Heart left ventricle (tissue), 13 donors: ENCODE data around the gene CSNK1A1.

Experiments used
- CTCF ChIP-seq, 12 donors: fragments of 200-600 bp; sonication (generic) in 4 of 12; IDR thresholded peaks; one replicate each; pipeline versions ENCODE4 v1.5.0 to v1.8.0; 2018 to 2022; ENCODE audit warnings: antibody characterized with exemption in 12 of 12, mild to moderate bottlenecking in 5 of 12
- POLR2A ChIP-seq, 2 donors: fragments of 450-650 bp; IDR thresholded peaks; one replicate each; pipeline ENCODE4 v1.6.1; 2017; ENCODE audit warnings: antibody characterized with exemption in 2 of 2, mild to moderate bottlenecking in 2 of 2, moderate library complexity in 2 of 2
- donor health status: ischemic (EF 13 %, LVEDD 7.1; RV severe dilation, severe dysfunction).
- donor health status: DM: no; HTN: yes; CAD: no.
- donor health status: DM: no; HTN: no; CAD: no.
- donor health status: ischemic (EF 25% LVEDD 6.9; RV normal size, moderate dysfunction).
- donor health status: ischemic (EF 25% LVEDD 5.7; RV mildly dilated, moderate dysfunction).
- donor health status: ischemic (EF 35%, LVEDD 5.7; RV mildly dilated, moderate dysfunction).
- donor health status: nonischemic (EF 11% LVEDD 7.7; RV severe dilation, severe dysfunction).
- donor health status: DM: yes; HTN: yes; CAD: no.
- donor health status: PGD.
- donor health status: ischemic (EF 29% LVEDD 5.4; RV normal size, mild dysfunction).
- donor health status: nonischemic (EF 23%, LVEDD 6.1; RV moderate dilation, normal function).

GRCh38 chr5:149594206-149594895 is 43.1 kb upstream of the CSNK1A1 start:
- TF ChIP-seq CTCF (IDR thresholded peaks at IDR 0.05) = no peak
- TF ChIP-seq POLR2A (IDR thresholded peaks at IDR 0.05) = no peak
